Limb (tissue), 2 donors: ENCODE data around the gene TTC34.

Experiments used
- DNase-seq, 2 donors: peaks; one replicate each; pipeline ENCODE4 v3.0.0-alpha.2; 2016; ENCODE audit errors: extremely low spot score in 2 of 2

The TTC34 gene

GRCh38 chr1:2814511-2815075 is 13.1 kb upstream of the TTC34 start:
- no peak for DNase-seq

GRCh38 chr1:2812939-2813653 is 11.6 kb upstream of the TTC34 start:
- no peak for DNase-seq

GRCh38 chr1:2812136-2812535 is 10.6 kb upstream of the TTC34 start:
- no peak for DNase-seq

GRCh38 chr1:2811533-2811918 is 10.0 kb upstream of the TTC34 start:
- no peak for DNase-seq

GRCh38 chr1:2810899-2811532 is 9.5 kb upstream of the TTC34 start:
- no peak for DNase-seq

GRCh38 chr1:2810281-2810680 is 8.8 kb upstream of the TTC34 start:
- no peak for DNase-seq

GRCh38 chr1:2809656-2810055 is 8.2 kb upstream of the TTC34 start:
- DNase-seq: no peak

GRCh38 chr1:2808831-2809605 is 7.5 kb upstream of the TTC34 start:
- DNase-seq: no peak

GRCh38 chr1:2808386-2808705 is 6.9 kb upstream of the TTC34 start:
- no peak for DNase-seq

GRCh38 chr1:2807678-2808385 is 6.3 kb upstream of the TTC34 start:
- DNase-seq: no peak

GRCh38 chr1:2807036-2807435 is 5.5 kb upstream of the TTC34 start:
- DNase-seq: no peak

- DNase-seq: no peak
Observed at GRCh38 chr1:2806591-2806990, 5.1 kb upstream of the TTC34 start.

GRCh38 chr1:2805801-2806430 is 4.4 kb upstream of the TTC34 start:
- no peak for DNase-seq

- DNase-seq: no peak
Observed at GRCh38 chr1:2804628-2805351, 3.3 kb upstream of the TTC34 start.

GRCh38 chr1:2803931-2804627 is 2.6 kb upstream of the TTC34 start:
- no peak for DNase-seq

GRCh38 chr1:2803086-2803930 is 1.8 kb upstream of the TTC34 start:
- DNase-seq: no peak

- DNase-seq: no peak
Observed at GRCh38 chr1:2802421-2802961, 998 bp upstream of the TTC34 start.

GRCh38 chr1:2801046-2801445 is 447 bp downstream of the TTC34 start:
- DNase-seq: no peak

GRCh38 chr1:2800664-2801045 is 838 bp downstream of the TTC34 start:
- no peak for DNase-seq
